ENCODE measurements around the gene SMIM28.

- TF ChIP-seq CTCF (conservative IDR thresholded peaks at IDR 0.05) (no peak), ZFX (IDR thresholded peaks at IDR 0.05) (no peak)
Observed at GRCh38 chr6:138371720-138372119, 6.0 kb upstream of the SMIM28 start.
